NCI-H226 (cell line): Measurements from ENCODE around the gene CPHXL.

Experiments used
- DNase-seq: peaks from one replicate; pipeline ENCODE4 v3.0.0-alpha.2; 2015

CPHXL gene

GRCh38 chr16:75726390-75726789, at the start of gene CPHXL:
Gene CPHXL, minus strand, starts transcription at chr16:75726490. Its CDS starts 48 bp downstream, at chr16:75726442.
- DNase-seq = no peak

- no peak for DNase-seq
These were observed 47.9 kb upstream of the CPHXL start for GRCh38 chr16:75774197-75774596.

GRCh38 chr16:75770051-75770450, 43.8 kb upstream of the CPHXL start:
- no peak for DNase-seq

GRCh38 chr16:75764154-75764768, 38.0 kb upstream of the CPHXL start:
- peak; percentile 26 for DNase-seq

GRCh38 chr16:75763204-75763603, 36.9 kb upstream of the CPHXL start:
- no peak for DNase-seq

- no peak for DNase-seq
These were observed 36.5 kb upstream of the CPHXL start for GRCh38 chr16:75762746-75763145.

GRCh38 chr16:75761108-75761507, 34.8 kb upstream of the CPHXL start:
- no peak for DNase-seq

GRCh38 chr16:75760018-75760519, 33.8 kb upstream of the CPHXL start:
- DNase-seq = no peak

GRCh38 chr16:75758215-75758614, 31.9 kb upstream of the CPHXL start:
- peak; percentile 48 for DNase-seq

GRCh38 chr16:75754141-75754540, 27.9 kb upstream of the CPHXL start:
- DNase-seq = no peak

- DNase-seq = no peak
These were observed 24.2 kb upstream of the CPHXL start for GRCh38 chr16:75750528-75750927.

- no peak for DNase-seq
These were observed 20.1 kb upstream of the CPHXL start for GRCh38 chr16:75746359-75746758.

GRCh38 chr16:75745823-75746222, 19.5 kb upstream of the CPHXL start:
- no peak for DNase-seq

- no peak for DNase-seq
These were observed 19.0 kb upstream of the CPHXL start for GRCh38 chr16:75745242-75745641.

GRCh38 chr16:75742424-75743047, 16.2 kb upstream of the CPHXL start:
- DNase-seq = no peak

- DNase-seq = peak; percentile 31
These were observed 7.3 kb upstream of the CPHXL start for GRCh38 chr16:75733305-75734211.

GRCh38 chr16:75732871-75733270, 6.6 kb upstream of the CPHXL start:
- no peak for DNase-seq

- no peak for DNase-seq
These were observed 931 bp upstream of the CPHXL start for GRCh38 chr16:75727221-75727620.

GRCh38 chr16:75718452-75718851, 7.8 kb downstream of the CPHXL start:
- DNase-seq = no peak

GRCh38 chr16:75714661-75715060, 11.6 kb downstream of the CPHXL start:
- DNase-seq = no peak

GRCh38 chr16:75710344-75710743, 15.9 kb downstream of the CPHXL start:
- no peak for DNase-seq

GRCh38 chr16:75703306-75703705, 23.0 kb downstream of the CPHXL start:
- DNase-seq = no peak

- peak; percentile 16 for DNase-seq
These were observed 24.0 kb downstream of the CPHXL start for GRCh38 chr16:75702242-75702641.

GRCh38 chr16:75701361-75701760, 24.9 kb downstream of the CPHXL start, which contains the start of gene DUXB:
Gene DUXB, minus strand, starts transcription at chr16:75701461. Its CDS starts 43 bp downstream, at chr16:75701418.
- no peak for DNase-seq
